Measurements from ENCODE around the gene GM2A. TPM values are rescaled to one million over a fixed set of nuclear protein-coding genes. Genes with fewer than 3 reads are reported as not detected.
"Not testable (repeated sequence)": the region's sequence is repeated elsewhere in the genome, so short reads cannot be mapped to it uniquely, and the experiment has no call there.

Gene GM2A
- total RNA-seq, 1 experiment from 2014 or later = 16.2 TPM

GRCh38 chr5:151251001-151251551 lies 1.9 kb upstream of the GM2A start:
- DNase-seq (ENCODE audit: low spot score) = no peak

- no peak for DNase-seq (ENCODE audit: low spot score)
Measured at GRCh38 chr5:151251621-151252020, 1.4 kb upstream of the GM2A start.

- no peak for DNase-seq (ENCODE audit: low spot score)
Measured at GRCh38 chr5:151253605-151253950, 593 bp downstream of the GM2A start.

GRCh38 chr5:151254556-151254955 lies 1.6 kb downstream of the GM2A start:
- DNase-seq (ENCODE audit: low spot score) = no peak

- not testable (repeated sequence) for DNase-seq (ENCODE audit: low spot score)
Measured at GRCh38 chr5:151254990-151255389, 2.0 kb downstream of the GM2A start.

DNA sequence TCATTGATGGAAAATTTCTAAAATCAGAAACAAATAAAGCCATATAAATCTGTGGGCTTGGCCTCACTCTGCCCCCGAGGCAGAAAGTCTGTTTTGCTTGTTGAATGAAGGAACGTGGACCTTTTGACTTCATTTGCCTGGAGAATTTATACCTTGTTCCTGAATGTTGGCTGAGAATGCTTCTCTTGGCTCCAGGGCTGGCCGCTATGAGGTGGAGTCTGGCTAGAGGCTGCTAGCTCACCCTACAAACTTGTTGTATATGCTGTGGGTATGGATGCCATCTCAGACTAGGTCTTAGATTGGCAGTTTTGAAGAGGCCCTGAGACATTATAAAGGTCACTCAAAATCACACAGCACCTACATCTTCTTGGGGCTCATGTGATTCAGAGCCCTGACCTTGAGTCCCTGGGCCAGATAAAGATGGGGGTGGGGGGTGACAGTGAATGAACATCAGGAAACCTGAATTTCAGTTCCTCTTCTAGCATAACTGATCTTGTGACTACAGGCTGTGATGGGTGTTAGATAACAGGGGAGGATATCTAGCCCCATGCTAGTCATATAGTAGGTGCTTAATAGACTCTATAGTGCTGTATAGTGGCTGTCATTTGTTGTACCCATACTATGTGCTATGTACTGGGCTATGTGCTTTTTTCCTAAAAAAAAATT lies 2.8 kb downstream of the GM2A start:
- DNase-seq (ENCODE audit: low spot score) = no peak

DNA sequence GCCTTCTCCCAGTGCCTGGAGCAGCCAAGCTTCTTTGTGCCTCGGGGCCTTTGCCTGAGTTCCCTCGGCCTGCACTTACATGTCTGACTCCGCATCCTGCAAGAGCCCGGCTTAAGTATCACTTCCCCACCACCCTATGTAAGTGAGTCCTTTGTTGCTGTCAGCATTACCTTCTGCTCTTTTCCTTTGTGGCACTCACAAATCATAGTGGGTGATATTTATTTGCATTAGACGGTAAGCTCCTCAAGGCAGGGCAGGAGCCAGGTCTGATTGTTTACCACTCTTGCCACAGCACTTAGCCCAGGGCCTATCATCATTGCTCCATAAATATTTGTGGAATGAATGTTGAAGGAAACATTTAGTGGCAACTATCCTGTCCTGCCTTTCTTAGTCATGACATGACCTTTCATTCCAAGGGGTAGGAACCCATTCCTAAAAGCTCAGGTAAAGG lies 4.8 kb downstream of the GM2A start:
- no peak for DNase-seq (ENCODE audit: low spot score)

DNA sequence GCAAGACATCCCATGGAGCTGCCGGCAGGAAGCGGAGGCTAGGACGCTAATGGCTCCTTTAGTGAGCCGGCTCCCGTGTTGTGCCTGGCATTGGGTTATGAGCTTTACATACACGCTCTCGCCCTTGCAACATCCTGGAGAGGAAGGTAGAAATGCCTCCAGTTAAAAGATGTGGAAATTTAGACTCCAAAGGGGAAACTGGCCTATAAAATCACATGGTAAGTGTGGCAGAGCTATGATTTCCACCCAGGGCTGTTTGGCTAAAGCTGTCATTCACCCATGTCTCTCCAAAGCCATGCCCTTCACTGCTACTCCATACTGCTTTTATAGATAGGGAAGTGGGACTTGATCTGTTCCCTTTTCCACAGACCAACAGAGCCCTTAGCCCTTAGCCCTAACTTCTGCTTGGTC lies 5.2 kb downstream of the GM2A start:
- no peak for DNase-seq (ENCODE audit: low spot score)

DNA sequence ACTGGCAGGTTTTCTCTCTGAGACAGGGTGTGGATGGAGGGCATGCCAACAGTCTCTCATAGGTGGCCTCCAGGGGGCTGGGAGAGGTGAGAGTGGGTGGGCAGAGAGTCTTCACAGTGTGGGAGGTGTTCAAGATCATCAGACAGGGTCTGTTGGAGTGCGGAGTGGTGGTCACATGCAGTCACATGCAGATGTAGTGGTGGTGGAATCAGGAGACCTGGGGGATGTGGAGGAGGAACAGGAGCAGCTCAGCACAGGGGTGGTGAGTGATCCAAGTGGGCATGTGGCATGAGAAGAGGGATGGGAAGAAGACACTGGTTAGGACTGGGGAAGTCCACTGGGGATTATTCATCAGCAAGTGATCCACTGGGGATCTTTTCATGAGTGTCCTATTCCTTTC lies 5.8 kb downstream of the GM2A start:
- DNase-seq (ENCODE audit: low spot score) = no peak

- no peak for DNase-seq (ENCODE audit: low spot score)
Measured at GRCh38 chr5:151259931-151260330, 6.9 kb downstream of the GM2A start.

DNA sequence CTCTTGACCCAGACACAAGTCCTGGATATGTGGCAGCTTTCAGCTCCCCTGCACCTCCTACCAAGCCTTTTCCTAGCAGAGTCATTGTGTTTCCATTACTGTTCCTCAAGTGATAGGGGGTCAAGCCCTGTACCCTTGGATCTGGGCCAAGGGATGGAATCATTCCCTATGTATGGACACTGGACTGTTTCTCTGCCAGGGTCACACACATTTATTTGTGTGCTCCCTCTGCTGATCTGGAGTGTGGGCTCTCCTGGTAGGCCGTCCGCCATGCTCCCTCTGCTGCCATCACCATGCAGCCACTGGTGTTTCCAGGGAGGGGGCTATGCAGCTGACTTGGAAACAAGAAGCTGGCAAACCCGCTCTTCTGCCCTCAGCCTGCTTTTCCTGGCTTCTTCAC lies 9.5 kb downstream of the GM2A start:
- no peak for DNase-seq (ENCODE audit: low spot score)

GRCh38 chr5:151264113-151264512 lies 11.1 kb downstream of the GM2A start:
- no peak for DNase-seq (ENCODE audit: low spot score)

GRCh38 chr5:151267491-151268260 lies 14.7 kb downstream of the GM2A start:
- no peak for DNase-seq (ENCODE audit: low spot score)

DNA sequence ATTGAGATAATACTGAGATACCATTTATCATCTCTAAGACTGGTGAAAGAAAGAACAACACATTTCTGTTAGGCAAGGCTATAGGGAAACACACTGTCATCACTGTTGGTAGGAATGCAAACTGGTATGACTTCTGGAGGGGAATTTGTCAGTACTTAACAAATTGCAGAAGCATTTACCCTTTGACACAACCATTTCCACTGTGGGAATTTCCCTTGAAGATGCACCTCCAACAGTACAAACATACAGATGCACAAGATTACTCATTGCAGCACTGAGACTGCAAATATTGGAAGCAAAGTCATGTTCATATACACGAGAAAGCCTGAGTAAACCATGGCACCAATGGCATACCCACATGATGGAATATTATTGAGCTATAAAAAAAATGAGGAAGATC lies 17.6 kb downstream of the GM2A start:
- DNase-seq (ENCODE audit: low spot score) = no peak

DNA sequence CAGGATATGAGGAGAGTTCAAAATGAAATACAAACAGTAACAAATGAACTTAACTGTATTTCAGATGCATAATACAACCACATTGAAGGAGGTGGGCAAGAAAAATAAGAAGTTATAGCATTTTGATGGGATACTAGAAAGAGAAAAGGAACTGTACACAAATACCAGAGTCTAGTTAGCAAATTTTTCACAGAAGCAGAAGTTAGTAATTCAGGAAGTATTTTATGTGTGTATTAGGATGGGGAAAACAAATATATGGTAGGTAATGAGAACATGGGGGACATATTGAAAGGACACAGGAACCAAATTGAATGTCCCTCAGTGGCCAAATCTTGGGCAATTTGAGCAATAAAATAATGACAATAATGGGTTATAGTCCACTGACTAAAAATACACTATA lies 18.4 kb downstream of the GM2A start:
- DNase-seq (ENCODE audit: low spot score) = no peak

- no peak for DNase-seq (ENCODE audit: low spot score)
Measured at GRCh38 chr5:151274666-151275065, 21.7 kb downstream of the GM2A start.

- DNase-seq (ENCODE audit: low spot score) = no peak
Measured at GRCh38 chr5:151275803-151276202, 22.8 kb downstream of the GM2A start.

- DNase-seq (ENCODE audit: low spot score) = no peak
Measured at GRCh38 chr5:151278845-151279244, 25.9 kb downstream of the GM2A start.

DNA sequence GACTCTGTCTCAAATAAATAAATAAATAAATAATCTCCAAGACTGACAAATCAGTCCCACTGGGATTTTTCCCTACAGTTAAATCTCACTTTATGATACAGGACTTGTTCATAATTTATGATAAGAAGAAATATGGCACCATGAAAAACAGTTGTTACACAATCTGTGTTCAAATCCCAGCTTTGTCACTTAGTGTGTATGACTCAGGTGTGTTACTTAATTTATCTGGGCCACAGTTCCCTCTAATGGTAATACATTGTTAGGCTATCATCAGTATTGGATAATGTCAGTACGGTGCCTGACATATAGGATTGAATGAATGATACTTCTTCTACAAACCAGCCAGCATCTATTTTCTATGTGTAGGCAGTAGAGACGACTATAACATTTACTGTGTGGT lies 27.5 kb downstream of the GM2A start:
- no peak for DNase-seq (ENCODE audit: low spot score)

DNA sequence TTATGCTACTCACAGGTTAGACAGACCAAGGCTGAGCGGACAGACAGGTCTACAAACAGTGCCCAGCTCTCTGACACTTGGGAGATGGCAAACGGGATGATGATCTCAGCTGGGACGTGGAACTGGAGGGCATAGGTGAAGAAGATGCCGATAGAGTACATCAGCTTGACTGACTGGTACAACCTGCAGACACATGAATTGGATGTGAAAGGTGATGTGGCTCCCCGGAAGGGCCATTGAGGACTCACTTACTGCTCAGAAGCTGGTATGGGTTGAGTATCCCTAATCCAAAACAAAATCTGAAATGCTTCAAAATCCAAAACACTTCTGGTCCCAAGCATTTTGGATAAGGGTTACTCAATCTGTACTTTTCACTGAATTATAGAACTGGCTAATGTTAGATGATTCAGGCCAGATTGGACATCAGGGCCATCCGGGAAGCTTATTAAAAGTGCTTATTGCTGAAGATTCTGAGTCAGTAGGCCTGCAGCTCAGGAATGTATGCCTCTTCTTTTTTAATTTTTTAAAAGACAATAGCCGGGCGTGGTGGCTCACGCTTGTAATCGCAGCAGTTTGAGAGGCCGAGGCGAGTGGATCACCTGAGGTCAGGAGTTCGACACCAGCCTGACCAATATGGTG lies 28.1 kb downstream of the GM2A start:
- DNase-seq (ENCODE audit: low spot score) = no peak

DNA sequence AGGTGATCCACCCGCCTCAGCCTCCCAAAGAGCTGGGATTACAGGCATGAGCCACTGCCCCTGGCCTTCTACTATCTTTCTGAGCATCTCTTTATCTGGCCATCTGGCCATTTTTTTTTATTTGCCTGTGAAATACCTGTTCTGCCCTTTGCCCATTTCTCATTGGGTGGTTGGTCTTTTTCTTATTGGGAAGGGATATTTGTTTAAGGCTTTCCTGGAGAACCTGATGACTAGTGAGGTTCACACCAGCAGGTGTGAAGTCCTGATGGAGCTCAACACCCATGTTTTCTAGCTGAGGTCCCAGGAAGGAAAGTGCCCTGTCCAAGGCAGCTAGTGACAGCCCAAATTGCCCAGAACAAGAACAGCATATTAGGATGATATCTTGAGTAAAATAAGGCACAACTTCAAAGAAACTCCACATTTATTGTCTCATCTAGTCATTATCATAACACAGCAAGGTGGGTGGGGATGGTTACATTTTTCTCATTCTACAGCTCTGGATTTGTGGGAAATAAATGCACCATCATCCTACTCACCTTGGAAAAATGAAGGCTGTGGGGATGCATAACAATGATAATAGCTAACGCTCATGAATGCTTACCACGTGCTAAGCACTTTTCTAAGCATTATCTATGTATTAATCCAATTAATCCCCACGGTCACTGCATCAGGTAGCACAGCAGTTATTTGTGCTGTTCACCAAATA lies 30.3 kb downstream of the GM2A start:
- DNase-seq (ENCODE audit: low spot score) = no peak

DNA sequence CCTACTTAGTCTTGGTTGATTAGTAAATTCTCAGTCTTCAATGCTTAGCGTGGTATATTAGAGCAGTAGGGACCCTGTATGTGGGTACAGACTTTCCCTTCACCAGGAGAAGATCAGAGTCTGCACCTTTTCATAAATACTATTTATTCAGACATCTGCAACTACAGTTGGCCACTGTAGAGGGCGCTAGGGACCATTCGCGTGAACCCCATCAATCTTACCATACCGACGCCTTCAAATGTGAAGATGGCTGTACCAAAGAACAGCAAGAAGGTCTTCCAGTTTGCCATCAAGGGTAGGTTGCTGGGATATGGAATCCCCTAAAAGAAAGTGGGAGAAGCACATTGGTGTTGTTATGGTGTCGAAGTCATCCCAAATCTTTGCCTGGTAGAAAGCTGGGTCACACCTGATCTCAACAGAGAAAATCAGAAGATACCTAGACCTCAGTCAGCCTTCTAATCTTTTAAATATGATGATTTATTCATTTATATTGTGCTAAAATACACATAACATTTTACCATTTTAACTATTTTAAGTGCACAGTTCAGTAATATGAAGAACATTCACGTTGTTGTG lies 31.5 kb downstream of the GM2A start:
- DNase-seq (ENCODE audit: low spot score) = no peak

Measured in H4 (cell line).